MCF 10A (cell line): Measurements from ENCODE around the gene L3MBTL4. TPM values are rescaled to one million over a fixed set of nuclear protein-coding genes. Genes with fewer than 3 reads are reported as not detected.

Experiments
- BruUV-seq: library from RNA; stranded (reverse); fragments of 400-500 nt; replicated peaks from 2 replicates; lab custom pipeline; 2021; lab: Mats Ljungman, UMichigan
- CTCF ChIA-PET: fragments of 300-600 bp; sonication (Branson Sonifier 250); formaldehyde crosslinking; extraction: SDS; loops from one replicate; lab custom pipeline; 2021; ENCODE audit warnings: antibody characterized with exemption, inconsistent platforms; lab: Yijun Ruan, JAX
- POLR2A ChIA-PET: fragments of 300-600, 350-650 bp; sonication (Branson Sonifier 250); formaldehyde crosslinking; extraction: SDS; loops from one replicate; lab custom pipeline; 2020; ENCODE audit warnings: antibody characterized with exemption, inconsistent platforms; lab: Yijun Ruan, JAX
- DNase-seq: peaks from one replicate; pipeline ENCODE4 v3.0.0-alpha.2; 2018; ENCODE audit not compliant: unreplicated experiment
- H3K27ac Mint-ChIP-seq: one replicate; pipeline ENCODE4 v1.8.0; 2022; ENCODE audit warnings: mild to moderate bottlenecking, low read depth, mixed read lengths; ENCODE audit not compliant: unreplicated experiment
- H3K27me3 Mint-ChIP-seq: one replicate; pipeline ENCODE4 v1.8.0; 2022; ENCODE audit warnings: mixed read lengths; ENCODE audit not compliant: insufficient read depth, unreplicated experiment
- H3K36me3 Mint-ChIP-seq: one replicate; pipeline ENCODE4 v1.8.0; 2022; ENCODE audit warnings: mild to moderate bottlenecking, moderate library complexity, mixed read lengths; ENCODE audit not compliant: insufficient read depth, unreplicated experiment
- H3K4me1 Mint-ChIP-seq: one replicate; pipeline ENCODE4 v1.8.0; 2022; ENCODE audit warnings: mixed read lengths; ENCODE audit not compliant: insufficient read depth, unreplicated experiment
- H3K4me3 Mint-ChIP-seq: one replicate; pipeline ENCODE4 v1.8.0; 2022; ENCODE audit warnings: mild to moderate bottlenecking, moderate library complexity, mixed read lengths; ENCODE audit not compliant: unreplicated experiment
- H3K9me3 Mint-ChIP-seq: one replicate; pipeline ENCODE4 v1.8.0; 2022; ENCODE audit warnings: mixed read lengths; ENCODE audit not compliant: unreplicated experiment
- intact Hi-C: fragments of 100-400 bp; cut with micrococcal nuclease; formaldehyde crosslinking; loops from 2 replicates; pipeline ENCODE4 v1.14.1; 2022
- total RNA-seq: library from RNA; stranded (reverse); gene quantifications from 2 replicates; pipeline ENCODE4 v1.2.3, GENCODE V29; 2022
- TF ChIP-seq, protein P1 (sequence below): fragments of 200-600 bp; IDR thresholded peaks from one replicate; pipeline ENCODE4 v1.8.0; 2022; ENCODE audit warnings: antibody characterized with exemption, mild to moderate bottlenecking; ENCODE audit not compliant: unreplicated experiment

L3MBTL4 gene
- total RNA-seq, 1 experiment from 2014 or later, result not detected

DNA sequence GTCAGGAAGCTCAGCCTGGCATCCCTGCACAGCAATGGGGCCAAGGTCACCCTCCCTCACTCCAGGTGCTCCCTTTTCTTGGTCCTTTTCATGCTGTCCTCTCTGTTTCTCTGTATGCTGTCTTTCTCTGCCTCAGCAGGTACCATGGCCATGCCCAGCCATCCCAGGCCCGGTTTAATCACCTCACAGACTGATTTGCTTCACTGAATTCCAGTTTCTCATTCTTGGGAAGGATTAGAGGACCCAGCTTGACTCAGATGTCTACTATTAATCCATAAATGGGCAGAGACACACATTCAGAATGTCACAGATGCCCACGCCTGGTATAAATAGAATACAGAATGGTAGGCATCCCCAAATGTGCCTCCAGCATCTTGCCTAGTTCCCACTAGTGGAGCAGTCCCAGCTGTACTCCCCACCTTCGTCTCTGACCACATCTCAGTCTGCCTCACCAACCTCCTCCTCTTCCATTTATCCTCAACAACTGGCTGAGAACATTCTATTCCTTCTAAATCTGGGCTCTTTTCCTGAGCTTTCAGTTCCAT is 14.2 kb upstream of the L3MBTL4 start:
- BruUV-seq, result no TSS peak
- H3K36me3 Mint-ChIP-seq, result no peaks in the 10 kb centered on the region
- no peak overlapping the region for H3K4me3 Mint-ChIP-seq
- H3K9me3 Mint-ChIP-seq, result no peaks in the 10 kb centered on the region
- ChIA-PET POLR2A (no interaction called here), CTCF (interaction anchor here (0.6 kb wide), 1 partner anchor 92 kb away, joined by 3 read pairs; no protein-coding TSS in a partner anchor)
- H3K27ac Mint-ChIP-seq, result no peak overlapping the region
- peaks cover 6% of the 10 kb centered on the region for H3K4me1 Mint-ChIP-seq
- intact Hi-C loops, result no loop called here
- TF ChIP-seq, protein P1, sequence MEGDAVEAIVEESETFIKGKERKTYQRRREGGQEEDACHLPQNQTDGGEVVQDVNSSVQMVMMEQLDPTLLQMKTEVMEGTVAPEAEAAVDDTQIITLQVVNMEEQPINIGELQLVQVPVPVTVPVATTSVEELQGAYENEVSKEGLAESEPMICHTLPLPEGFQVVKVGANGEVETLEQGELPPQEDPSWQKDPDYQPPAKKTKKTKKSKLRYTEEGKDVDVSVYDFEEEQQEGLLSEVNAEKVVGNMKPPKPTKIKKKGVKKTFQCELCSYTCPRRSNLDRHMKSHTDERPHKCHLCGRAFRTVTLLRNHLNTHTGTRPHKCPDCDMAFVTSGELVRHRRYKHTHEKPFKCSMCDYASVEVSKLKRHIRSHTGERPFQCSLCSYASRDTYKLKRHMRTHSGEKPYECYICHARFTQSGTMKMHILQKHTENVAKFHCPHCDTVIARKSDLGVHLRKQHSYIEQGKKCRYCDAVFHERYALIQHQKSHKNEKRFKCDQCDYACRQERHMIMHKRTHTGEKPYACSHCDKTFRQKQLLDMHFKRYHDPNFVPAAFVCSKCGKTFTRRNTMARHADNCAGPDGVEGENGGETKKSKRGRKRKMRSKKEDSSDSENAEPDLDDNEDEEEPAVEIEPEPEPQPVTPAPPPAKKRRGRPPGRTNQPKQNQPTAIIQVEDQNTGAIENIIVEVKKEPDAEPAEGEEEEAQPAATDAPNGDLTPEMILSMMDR, result no peak
- no peaks in the 10 kb centered on the region for H3K27me3 Mint-ChIP-seq
- no peak for DNase-seq

DNA sequence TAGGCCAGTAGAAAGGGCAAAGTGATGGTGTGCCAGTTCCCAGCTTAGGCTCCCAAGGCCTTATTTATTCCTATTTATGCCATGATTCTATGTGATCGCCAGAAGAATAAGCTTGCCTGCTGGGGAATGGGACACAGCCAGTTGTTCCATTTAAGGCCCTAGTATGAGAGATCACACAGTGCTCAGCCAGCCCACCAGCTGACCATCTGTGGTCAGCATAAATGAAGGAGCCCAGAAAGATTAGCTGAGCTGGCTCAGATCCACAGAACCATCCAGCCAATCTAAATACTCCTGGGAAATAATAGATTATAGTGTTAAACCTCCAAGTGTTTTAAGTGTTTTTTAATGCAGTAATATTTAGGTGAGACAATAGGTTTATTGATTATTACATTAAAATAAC is 12.6 kb upstream of the L3MBTL4 start:
- Mint-ChIP-seq H3K36me3 (no peaks in the 10 kb centered on the region), H3K27me3 (no peaks in the 10 kb centered on the region), H3K4me3 (no peak overlapping the region), H3K27ac (no peak overlapping the region), H3K4me1 (peaks cover 6% of the 10 kb centered on the region), H3K9me3 (no peaks in the 10 kb centered on the region)
- ChIA-PET CTCF (no interaction called here), POLR2A (no interaction called here)
- BruUV-seq, result no TSS peak
- TF ChIP-seq, protein P1, result no peak
- intact Hi-C loops, result no loop called here
- DNase-seq, result no peak

DNA sequence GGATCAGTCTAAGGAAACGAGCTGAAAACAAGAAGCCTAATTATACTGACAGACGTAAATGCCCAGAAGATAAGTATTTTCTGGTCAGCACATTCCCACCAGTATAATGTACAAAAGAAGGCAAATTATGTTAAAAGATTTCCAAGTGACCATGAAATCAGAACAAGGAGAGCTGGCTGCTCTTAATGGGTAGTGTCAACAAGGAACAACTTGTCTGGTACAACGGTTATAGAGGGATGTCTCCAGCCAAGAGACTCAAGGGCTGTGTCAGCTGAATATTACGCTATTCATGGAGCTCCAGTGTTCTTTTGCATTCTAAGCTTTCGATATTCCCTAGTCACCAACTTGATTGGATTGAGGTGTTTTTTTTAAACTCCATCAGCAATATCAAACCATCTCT is 8.6 kb upstream of the L3MBTL4 start:
- no peaks in the 10 kb centered on the region for H3K36me3 Mint-ChIP-seq
- no TSS peak for BruUV-seq
- H3K4me3 Mint-ChIP-seq, result no peak overlapping the region
- no peaks in the 10 kb centered on the region for H3K9me3 Mint-ChIP-seq
- no peaks in the 10 kb centered on the region for H3K27me3 Mint-ChIP-seq
- TF ChIP-seq, protein P1, result no peak
- no peak overlapping the region for H3K27ac Mint-ChIP-seq
- POLR2A ChIA-PET, result no interaction called here
- no peak for DNase-seq
- intact Hi-C loops, result no loop called here
- CTCF ChIA-PET, result no interaction called here
- no peaks in the 10 kb centered on the region for H3K4me1 Mint-ChIP-seq

DNA sequence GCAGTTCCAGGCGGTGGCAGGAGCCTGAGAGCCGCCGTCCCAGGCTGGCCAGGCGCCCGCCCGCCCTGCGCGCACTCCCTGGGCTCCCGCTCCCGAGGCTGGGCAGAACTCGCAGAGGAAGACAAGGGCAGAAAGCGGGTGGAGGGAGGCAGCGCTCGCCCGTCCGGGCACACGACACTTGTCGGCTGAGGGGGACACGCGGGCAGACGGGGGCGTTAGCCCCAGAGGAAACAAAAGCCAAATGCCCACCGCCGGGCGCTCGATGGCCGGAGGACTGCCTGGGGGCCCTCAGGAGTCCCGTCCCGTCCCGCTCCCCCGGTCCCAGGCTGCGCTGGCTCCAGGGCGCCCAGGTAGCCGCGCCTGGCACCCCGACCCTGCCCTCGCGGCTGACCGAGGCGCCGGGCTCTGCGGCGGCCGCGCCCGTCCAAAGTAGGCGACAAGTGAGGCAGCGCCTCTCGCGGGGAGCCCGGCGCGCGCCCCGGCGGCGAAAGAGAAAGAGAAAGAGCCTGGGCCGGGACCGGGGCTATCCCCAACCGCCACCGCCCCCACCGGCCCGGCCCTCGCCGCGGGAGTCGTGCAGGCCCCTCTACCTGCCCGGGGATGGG is 491 bp downstream of the L3MBTL4 start:
- Mint-ChIP-seq H3K9me3 (no peaks in the 10 kb centered on the region), H3K36me3 (no peaks in the 10 kb centered on the region), H3K27ac (no peak overlapping the region), H3K27me3 (no peaks in the 10 kb centered on the region), H3K4me3 (no peak overlapping the region), H3K4me1 (no peaks in the 10 kb centered on the region)
- CTCF ChIA-PET, result interaction anchor here (0.6 kb wide), 1 partner anchor 1106 kb away, joined by 3 read pairs; no protein-coding TSS in a partner anchor
- POLR2A ChIA-PET, result no interaction called here
- TF ChIP-seq, protein P1, result no peak
- no peak for DNase-seq
- intact Hi-C loops, result no loop called here
- no TSS peak for BruUV-seq
